PC-9 (cell line): Measurements from ENCODE around the gene CHML.

ENCODE experiments used
- EZH2 ChIP-seq: fragments of 200-600 bp; sonication (generic); IDR thresholded peaks from 2 replicates; pipeline ENCODE4 v1.8.0; 2017; ENCODE audit warnings: antibody characterized with exemption, low read depth
- TF ChIP-seq, protein P1 (sequence below): fragments of 200-600 bp; sonication (generic); conservative IDR thresholded peaks from 2 replicates; pipeline ENCODE4 v1.6.1; 2017; ENCODE audit warnings: mixed run types, antibody characterized with exemption, mild to moderate bottlenecking, moderate library complexity

DNA sequence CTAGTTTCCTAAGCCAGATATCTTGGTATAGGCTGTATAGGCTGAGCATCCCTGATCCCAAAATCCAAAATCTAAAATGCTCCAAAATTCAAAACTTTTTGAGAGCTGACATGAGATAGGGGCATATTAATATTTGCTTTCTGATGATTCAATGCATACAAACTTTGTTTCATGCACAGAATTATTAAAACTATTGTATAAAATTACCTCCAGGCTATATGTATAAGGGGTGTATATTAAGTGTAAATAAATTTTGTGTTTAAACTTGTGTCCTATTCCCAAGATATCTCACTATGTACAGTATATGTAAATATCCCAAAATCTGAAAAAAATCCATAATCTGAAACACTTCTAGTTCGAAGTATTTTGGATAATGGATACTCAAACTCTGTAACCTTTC, 14.5 kb upstream of the CHML start:
- TF ChIP-seq, protein P1, sequence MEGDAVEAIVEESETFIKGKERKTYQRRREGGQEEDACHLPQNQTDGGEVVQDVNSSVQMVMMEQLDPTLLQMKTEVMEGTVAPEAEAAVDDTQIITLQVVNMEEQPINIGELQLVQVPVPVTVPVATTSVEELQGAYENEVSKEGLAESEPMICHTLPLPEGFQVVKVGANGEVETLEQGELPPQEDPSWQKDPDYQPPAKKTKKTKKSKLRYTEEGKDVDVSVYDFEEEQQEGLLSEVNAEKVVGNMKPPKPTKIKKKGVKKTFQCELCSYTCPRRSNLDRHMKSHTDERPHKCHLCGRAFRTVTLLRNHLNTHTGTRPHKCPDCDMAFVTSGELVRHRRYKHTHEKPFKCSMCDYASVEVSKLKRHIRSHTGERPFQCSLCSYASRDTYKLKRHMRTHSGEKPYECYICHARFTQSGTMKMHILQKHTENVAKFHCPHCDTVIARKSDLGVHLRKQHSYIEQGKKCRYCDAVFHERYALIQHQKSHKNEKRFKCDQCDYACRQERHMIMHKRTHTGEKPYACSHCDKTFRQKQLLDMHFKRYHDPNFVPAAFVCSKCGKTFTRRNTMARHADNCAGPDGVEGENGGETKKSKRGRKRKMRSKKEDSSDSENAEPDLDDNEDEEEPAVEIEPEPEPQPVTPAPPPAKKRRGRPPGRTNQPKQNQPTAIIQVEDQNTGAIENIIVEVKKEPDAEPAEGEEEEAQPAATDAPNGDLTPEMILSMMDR, result no peak
- no peak for TF ChIP-seq EZH2
